NCI-H748 (cell line): Measurements from ENCODE around the gene PLD1.

Source experiments
- DNase-seq: peaks from one replicate; lab custom pipeline; 2025; ENCODE audit not compliant: unreplicated experiment; lab: John Stamatoyannopoulos, UW

The PLD1 gene

GRCh38 chr3:171797265-171797679, 13.0 kb downstream of the PLD1 start:
- no peak for DNase-seq

- no peak for DNase-seq
These were observed 13.5 kb downstream of the PLD1 start for GRCh38 chr3:171796625-171797264.

GRCh38 chr3:171792531-171792930, 17.8 kb downstream of the PLD1 start:
- DNase-seq, result no peak

GRCh38 chr3:171791692-171792076, 18.6 kb downstream of the PLD1 start:
- peak; percentile 4 for DNase-seq

- no peak for DNase-seq
These were observed 19.2 kb downstream of the PLD1 start for GRCh38 chr3:171790898-171791691.

GRCh38 chr3:171790574-171790897, 19.7 kb downstream of the PLD1 start:
- DNase-seq, result no peak

GRCh38 chr3:171789759-171790505, 20.4 kb downstream of the PLD1 start:
- DNase-seq, result no peak

- peak; percentile 2 for DNase-seq
These were observed 21.5 kb downstream of the PLD1 start for GRCh38 chr3:171788546-171789351.

GRCh38 chr3:171786997-171787396, 23.3 kb downstream of the PLD1 start:
- no peak for DNase-seq

- DNase-seq, result no peak
These were observed 25.3 kb downstream of the PLD1 start for GRCh38 chr3:171784937-171785336.

GRCh38 chr3:171784387-171784786, 25.9 kb downstream of the PLD1 start:
- DNase-seq, result no peak

- DNase-seq, result no peak
These were observed 26.7 kb downstream of the PLD1 start for GRCh38 chr3:171783626-171784025.

- no peak for DNase-seq
These were observed 27.2 kb downstream of the PLD1 start for GRCh38 chr3:171783086-171783485.

- no peak for DNase-seq
These were observed 27.7 kb downstream of the PLD1 start for GRCh38 chr3:171782617-171783016.

GRCh38 chr3:171781711-171782127, 28.6 kb downstream of the PLD1 start:
- DNase-seq, result no peak

GRCh38 chr3:171778493-171778892, 31.8 kb downstream of the PLD1 start:
- DNase-seq, result no peak

- no peak for DNase-seq
These were observed 32.7 kb downstream of the PLD1 start for GRCh38 chr3:171777596-171777995.

- DNase-seq, result peak; percentile 23
These were observed 33.3 kb downstream of the PLD1 start for GRCh38 chr3:171776839-171777583.

- DNase-seq, result peak; percentile 86
These were observed 33.9 kb downstream of the PLD1 start for GRCh38 chr3:171776411-171776810.

- peak; percentile 33 for DNase-seq
These were observed 34.3 kb downstream of the PLD1 start for GRCh38 chr3:171775943-171776342.
